Embryonic facial prominence (tissue), 1 donor: ENCODE results near the gene SLC7A6OS.

Experiments
- DNase-seq: peaks from one replicate; pipeline ENCODE4 v3.0.0-alpha.2; 2016; ENCODE audit errors: extremely low spot score

SLC7A6OS gene

DNA sequence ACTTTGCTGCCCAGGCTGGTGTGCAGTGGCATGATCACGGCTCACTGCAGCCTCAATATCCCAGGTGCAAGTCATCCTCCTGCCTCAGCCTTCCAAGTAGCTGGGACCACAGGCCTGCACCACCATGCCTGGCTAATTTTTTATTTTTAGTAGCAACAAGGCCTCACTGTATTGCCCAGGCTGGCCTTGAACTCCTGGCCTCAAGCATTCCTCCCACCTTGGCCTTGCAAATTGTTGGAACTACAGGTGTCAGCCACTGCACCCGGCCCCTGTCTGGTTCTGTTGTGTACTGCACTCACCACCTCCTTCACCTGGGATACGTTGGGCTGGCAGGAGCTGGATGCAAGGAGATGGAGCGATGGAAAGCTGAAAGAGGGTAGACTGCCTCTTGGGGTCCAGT lies 57.0 kb downstream of the SLC7A6OS start:
- DNase-seq: no peak

DNA sequence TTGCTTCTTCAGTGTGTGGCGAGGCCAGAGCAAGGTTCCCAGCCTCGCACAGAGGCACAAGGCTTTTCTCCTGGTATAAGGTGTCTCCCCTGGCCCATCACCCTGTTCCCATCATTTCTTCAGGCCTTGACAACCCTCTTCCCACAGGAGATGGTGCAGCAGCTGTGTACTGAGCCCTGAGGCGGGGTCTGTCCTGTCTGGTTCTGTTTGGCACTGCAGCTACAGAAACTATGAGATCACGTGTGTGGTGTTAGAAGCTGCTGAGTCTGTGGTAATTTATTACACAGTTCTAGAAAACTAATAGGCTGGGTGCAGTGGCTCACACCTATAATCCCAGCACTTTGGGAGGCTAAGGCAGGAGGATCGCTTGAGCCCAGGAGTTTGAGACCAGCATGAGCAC lies 58.4 kb downstream of the SLC7A6OS start:
- DNase-seq: no peak

GRCh38 chr16:68251832-68252231 lies 58.9 kb downstream of the SLC7A6OS start:
- DNase-seq: no peak

GRCh38 chr16:68250951-68251350 lies 59.8 kb downstream of the SLC7A6OS start:
- DNase-seq: no peak

DNA sequence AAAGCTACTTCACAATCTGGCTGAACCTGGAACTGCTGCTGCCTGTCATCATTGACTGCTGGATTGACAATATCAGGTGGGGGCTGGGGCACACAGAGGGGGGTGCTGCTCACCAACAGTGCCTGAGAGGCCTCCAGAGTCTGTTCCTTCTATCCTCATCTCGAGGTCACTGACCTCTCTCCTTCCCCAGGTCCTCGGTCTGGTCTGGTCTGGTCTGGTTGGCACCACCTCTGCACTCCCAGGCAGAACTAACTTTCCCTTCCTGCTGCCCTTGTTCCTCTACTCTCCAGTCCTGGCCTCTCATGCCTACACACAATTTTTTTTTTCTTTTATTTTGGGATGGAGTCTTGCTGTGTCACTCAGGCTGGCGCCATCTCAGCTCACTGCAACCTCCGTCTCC lies 61.4 kb downstream of the SLC7A6OS start:
- DNase-seq: no peak
